DOHH2 (cell line): ENCODE data around the gene NOD2.

ENCODE experiments used
- H3F3A ChIP-seq: fragments of 200-600 bp; sonication (generic), shearing (Covaris generic); 2 replicates; pipeline ENCODE4 v1.6.0; 2016; ENCODE audit warnings: antibody characterized with exemption, mild to moderate bottlenecking; ENCODE audit not compliant: control insufficient read depth, insufficient read depth
- H3K27ac ChIP-seq: fragments of 200-600 bp; sonication (generic); 2 replicates; pipeline ENCODE4 v1.5.1; 2014; ENCODE audit warnings: low read depth, mild to moderate bottlenecking, low read length, moderate library complexity
- H3K27me3 ChIP-seq: fragments of 200-600 bp; sonication (generic); 2 replicates; pipeline ENCODE4 v1.6.1; 2014; ENCODE audit warnings: mild to moderate bottlenecking, low read length, mixed read lengths; ENCODE audit not compliant: control insufficient read depth
- H3K36me3 ChIP-seq: fragments of 200-600 bp; sonication (generic); 2 replicates; pipeline ENCODE4 v1.6.1; 2014; ENCODE audit warnings: mild to moderate bottlenecking, low read length, moderate library complexity, mixed read lengths; ENCODE audit not compliant: control insufficient read depth
- H3K4me1 ChIP-seq: fragments of 200-600 bp; sonication (generic); 2 replicates; pipeline ENCODE4 v1.6.1; 2014; ENCODE audit warnings: mild to moderate bottlenecking, low read length, mixed read lengths; ENCODE audit not compliant: control insufficient read depth
- H3K4me2 ChIP-seq: fragments of 200-600 bp; sonication (generic); 2 replicates; pipeline ENCODE4 v1.6.0; 2014; ENCODE audit warnings: mild to moderate bottlenecking, low read length, moderate library complexity
- H3K4me3 ChIP-seq: fragments of 200-600 bp; sonication (generic); 2 replicates; pipeline ENCODE4 v1.5.1; 2014; ENCODE audit warnings: mild to moderate bottlenecking, low read length, mixed read lengths
- H3K79me2 ChIP-seq: fragments of 200-600 bp; sonication (generic); 2 replicates; pipeline ENCODE4 v1.6.1; 2014; ENCODE audit warnings: mild to moderate bottlenecking, low read length, mixed read lengths; ENCODE audit not compliant: control insufficient read depth
- H3K9me2 ChIP-seq: fragments of 200-600 bp; sonication (generic); replicated peaks from 2 replicates; pipeline ENCODE4 v1.6.1; 2014; ENCODE audit warnings: mild to moderate bottlenecking, low read length, mixed read lengths; ENCODE audit not compliant: control insufficient read depth
- H3K9me3 ChIP-seq: fragments of 200-600 bp; sonication (generic); 2 replicates; pipeline ENCODE4 v1.6.1; 2014; ENCODE audit warnings: antibody characterized with exemption, low read length, mixed read lengths; ENCODE audit not compliant: control insufficient read depth, insufficient read depth
- H4K20me1 ChIP-seq: fragments of 200-600 bp; sonication (generic); 2 replicates; pipeline ENCODE4 v1.6.0; 2014; ENCODE audit warnings: low read depth, mild to moderate bottlenecking, antibody characterized with exemption, low read length, moderate library complexity; ENCODE audit not compliant: control insufficient read depth, insufficient read depth
- CTCF ChIP-seq: fragments of 200-600 bp; sonication (generic); IDR thresholded peaks from one replicate; pipeline ENCODE4 v1.5.1; 2014; ENCODE audit warnings: antibody characterized with exemption, mild to moderate bottlenecking, low read depth, low read length; ENCODE audit not compliant: poor library complexity, severe bottlenecking
- EZH2phosphoT487 ChIP-seq: fragments of 200-600 bp; sonication (generic); IDR thresholded peaks from 2 replicates; pipeline ENCODE4 v1.6.1; 2017; ENCODE audit warnings: borderline replicate concordance, mild to moderate bottlenecking, antibody characterized with exemption, low read length, moderate library complexity, mixed read lengths

The NOD2 gene

GRCh38 chr16:50705436-50706110 lies 12.2 kb downstream of the NOD2 start:
- no peak for TF ChIP-seq EZH2phosphoT487
- no peak for TF ChIP-seq CTCF
- H3F3A ChIP-seq = no peaks in the 10 kb centered on the region
- H3K79me2 ChIP-seq = no peaks in the 10 kb centered on the region
- H3K9me2 ChIP-seq = no peaks in the 10 kb centered on the region
- H3K27ac ChIP-seq = no peak overlapping the region
- no peaks in the 10 kb centered on the region for H3K36me3 ChIP-seq
- H3K4me1 ChIP-seq = no peaks in the 10 kb centered on the region
- H3K4me2 ChIP-seq = no peak overlapping the region
- H3K9me3 ChIP-seq = peaks cover 16% of the 10 kb centered on the region; the same call in 1 of the 2 replicates
- no peaks in the 10 kb centered on the region for H3K27me3 ChIP-seq
- no peaks in the 10 kb centered on the region for H4K20me1 ChIP-seq
- H3K4me3 ChIP-seq = no peak overlapping the region

- Histone ChIP-seq H3K4me3 (no peak overlapping the region), H3K4me1 (no peaks in the 10 kb centered on the region), H3K79me2 (no peaks in the 10 kb centered on the region), H3K36me3 (no peaks in the 10 kb centered on the region), H3K9me2 (no peaks in the 10 kb centered on the region), H3K9me3 (peaks cover 16% of the 10 kb centered on the region; the same call in 1 of the 2 replicates), H3F3A (no peaks in the 10 kb centered on the region), H3K4me2 (no peak overlapping the region), H3K27me3 (no peaks in the 10 kb centered on the region), H4K20me1 (no peaks in the 10 kb centered on the region), H3K27ac (no peak overlapping the region)
- TF ChIP-seq EZH2phosphoT487 (no peak), CTCF (no peak)
These were observed 12.8 kb downstream of the NOD2 start for GRCh38 chr16:50706250-50706649.

- Histone ChIP-seq H3K79me2 (no peaks in the 10 kb centered on the region), H3K36me3 (no peaks in the 10 kb centered on the region), H3K9me3 (peaks cover 16% of the 10 kb centered on the region; the same call in 1 of the 2 replicates), H3K4me1 (no peaks in the 10 kb centered on the region), H3F3A (no peaks in the 10 kb centered on the region), H3K27ac (no peak overlapping the region), H3K4me2 (no peak overlapping the region), H4K20me1 (no peaks in the 10 kb centered on the region), H3K4me3 (no peak overlapping the region), H3K9me2 (no peaks in the 10 kb centered on the region), H3K27me3 (no peaks in the 10 kb centered on the region)
- TF ChIP-seq CTCF (no peak), EZH2phosphoT487 (no peak)
These were observed 15.1 kb downstream of the NOD2 start for GRCh38 chr16:50708373-50709060.
